ENCODE data around the gene ZNF311. TPM values are rescaled to one million over a fixed set of nuclear protein-coding genes. Genes with fewer than 3 reads are reported as not detected.

The ZNF311 gene
- total and polyA plus RNA-seq, 9 of the 15 experiments (the other 6 are each of a cell fraction or from before 2014, with no cell fraction given): 5.1 to 10.0 (median 7.5) TPM

DNA sequence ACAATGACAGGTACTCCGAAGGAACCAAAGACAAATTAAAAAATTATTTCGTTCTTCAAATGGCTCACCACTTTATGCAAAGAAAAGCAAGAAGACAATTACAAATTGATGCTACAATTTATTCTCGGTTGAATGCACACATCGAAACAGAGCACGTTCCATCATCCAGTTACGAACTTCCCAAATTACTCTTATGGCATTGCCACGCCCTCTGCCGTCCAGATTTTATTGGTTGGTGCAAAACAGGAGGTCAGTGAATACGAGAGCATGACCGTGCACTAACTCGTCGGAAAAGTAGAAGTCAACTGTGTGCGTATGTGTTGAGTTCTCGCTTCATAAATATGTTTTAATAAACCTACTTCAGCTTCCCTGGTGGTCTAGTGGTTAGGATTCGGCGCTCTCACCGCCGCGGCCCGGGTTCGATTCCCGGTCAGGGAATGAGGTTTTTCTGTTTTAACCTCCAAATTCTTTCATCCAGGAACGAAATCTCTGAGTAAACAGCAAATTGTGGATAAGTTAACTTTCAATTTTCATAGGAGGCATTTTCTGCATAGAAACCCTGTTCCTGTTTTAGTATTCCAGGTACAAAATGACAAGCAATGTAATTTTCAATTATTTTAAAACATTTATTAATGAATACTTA is 23.2 kb downstream of the ZNF311 start (continued):
- TF ChIP-seq PATZ1 (CRISPR knock-in tag; IDR thresholded peaks at IDR 0.05; ENCODE audit: borderline replicate concordance) (no peak), HDAC8 (tag; IDR thresholded peaks at IDR 0.05) (no peak), NFIC (IDR thresholded peaks at IDR 0.05) (peak; percentile 86), DLX4 (CRISPR knock-in tag; IDR thresholded peaks at IDR 0.05) (no peak), ZSCAN32 (CRISPR knock-in tag; IDR thresholded peaks at IDR 0.05) (no peak), MTF1 (CRISPR knock-in tag; IDR thresholded peaks at IDR 0.05; ENCODE audit: borderline replicate concordance) (no peak), EWSR1 (IDR thresholded peaks at IDR 0.05; ENCODE audit: borderline replicate concordance, low read depth, partially characterized antibody) (no peak), MYBL2 (IDR thresholded peaks at IDR 0.05; ENCODE audit: low read depth) (no peak), MYBL2 (CRISPR knock-in tag; IDR thresholded peaks at IDR 0.05; ENCODE audit: borderline replicate concordance) (no peak), HSF4 (CRISPR knock-in tag; IDR thresholded peaks at IDR 0.05; ENCODE audit: borderline replicate concordance) (no peak), SNRNP70 (optimal IDR thresholded peaks at IDR 0.05; ENCODE audit: low read depth, low read length) (no peak), ETV1 (tag; conservative IDR thresholded peaks at IDR 0.05; ENCODE audit: low read depth) (0 out of 2 replicates have a peak, but pooled peaks have one; percentile 32), ELK3 (CRISPR knock-in tag; IDR thresholded peaks at IDR 0.05) (0 out of 2 replicates have a peak, but pooled peaks have one; percentile 83), HDGF (IDR thresholded peaks at IDR 0.05) (no peak)
- TF ChIP-seq, protein P1, sequence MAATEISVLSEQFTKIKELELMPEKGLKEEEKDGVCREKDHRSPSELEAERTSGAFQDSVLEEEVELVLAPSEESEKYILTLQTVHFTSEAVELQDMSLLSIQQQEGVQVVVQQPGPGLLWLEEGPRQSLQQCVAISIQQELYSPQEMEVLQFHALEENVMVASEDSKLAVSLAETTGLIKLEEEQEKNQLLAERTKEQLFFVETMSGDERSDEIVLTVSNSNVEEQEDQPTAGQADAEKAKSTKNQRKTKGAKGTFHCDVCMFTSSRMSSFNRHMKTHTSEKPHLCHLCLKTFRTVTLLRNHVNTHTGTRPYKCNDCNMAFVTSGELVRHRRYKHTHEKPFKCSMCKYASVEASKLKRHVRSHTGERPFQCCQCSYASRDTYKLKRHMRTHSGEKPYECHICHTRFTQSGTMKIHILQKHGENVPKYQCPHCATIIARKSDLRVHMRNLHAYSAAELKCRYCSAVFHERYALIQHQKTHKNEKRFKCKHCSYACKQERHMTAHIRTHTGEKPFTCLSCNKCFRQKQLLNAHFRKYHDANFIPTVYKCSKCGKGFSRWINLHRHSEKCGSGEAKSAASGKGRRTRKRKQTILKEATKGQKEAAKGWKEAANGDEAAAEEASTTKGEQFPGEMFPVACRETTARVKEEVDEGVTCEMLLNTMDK (IDR thresholded peaks at IDR 0.05; ENCODE audit: borderline replicate concordance, insufficient read depth, low read depth, low read length, poor library complexity, severe bottlenecking): no peak
- TF ChIP-seq, protein P2, sequence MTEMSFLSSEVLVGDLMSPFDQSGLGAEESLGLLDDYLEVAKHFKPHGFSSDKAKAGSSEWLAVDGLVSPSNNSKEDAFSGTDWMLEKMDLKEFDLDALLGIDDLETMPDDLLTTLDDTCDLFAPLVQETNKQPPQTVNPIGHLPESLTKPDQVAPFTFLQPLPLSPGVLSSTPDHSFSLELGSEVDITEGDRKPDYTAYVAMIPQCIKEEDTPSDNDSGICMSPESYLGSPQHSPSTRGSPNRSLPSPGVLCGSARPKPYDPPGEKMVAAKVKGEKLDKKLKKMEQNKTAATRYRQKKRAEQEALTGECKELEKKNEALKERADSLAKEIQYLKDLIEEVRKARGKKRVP (CRISPR knock-in tag; IDR thresholded peaks at IDR 0.05): no peak
- TF ChIP-seq, protein P3, sequence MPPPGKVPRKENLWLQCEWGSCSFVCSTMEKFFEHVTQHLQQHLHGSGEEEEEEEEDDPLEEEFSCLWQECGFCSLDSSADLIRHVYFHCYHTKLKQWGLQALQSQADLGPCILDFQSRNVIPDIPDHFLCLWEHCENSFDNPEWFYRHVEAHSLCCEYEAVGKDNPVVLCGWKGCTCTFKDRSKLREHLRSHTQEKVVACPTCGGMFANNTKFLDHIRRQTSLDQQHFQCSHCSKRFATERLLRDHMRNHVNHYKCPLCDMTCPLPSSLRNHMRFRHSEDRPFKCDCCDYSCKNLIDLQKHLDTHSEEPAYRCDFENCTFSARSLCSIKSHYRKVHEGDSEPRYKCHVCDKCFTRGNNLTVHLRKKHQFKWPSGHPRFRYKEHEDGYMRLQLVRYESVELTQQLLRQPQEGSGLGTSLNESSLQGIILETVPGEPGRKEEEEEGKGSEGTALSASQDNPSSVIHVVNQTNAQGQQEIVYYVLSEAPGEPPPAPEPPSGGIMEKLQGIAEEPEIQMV (tag; conservative IDR thresholded peaks at IDR 0.05; ENCODE audit: low read depth): no peak
